ENCODE data around the gene HHAT.

The HHAT gene

DNA sequence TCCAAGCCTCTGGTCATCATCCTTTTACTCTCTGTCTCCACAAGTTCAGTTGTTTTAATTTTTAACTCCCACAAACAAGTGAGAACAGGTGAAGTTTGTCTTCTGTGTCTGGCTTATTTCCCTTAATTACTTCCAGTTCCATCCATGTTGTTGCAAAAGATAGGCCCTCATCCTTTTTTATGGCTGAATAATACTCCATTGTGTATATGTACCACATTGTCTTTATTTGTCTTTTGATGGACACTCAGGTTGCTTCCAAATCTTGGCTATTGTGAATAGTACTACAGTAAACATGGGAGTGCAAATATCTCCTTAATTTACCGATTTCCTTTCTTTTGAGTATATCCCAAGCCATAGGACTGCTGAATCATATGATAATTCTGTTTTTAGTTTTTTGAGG is 262.5 kb downstream of the HHAT start:
- TF ChIP-seq, protein P1, sequence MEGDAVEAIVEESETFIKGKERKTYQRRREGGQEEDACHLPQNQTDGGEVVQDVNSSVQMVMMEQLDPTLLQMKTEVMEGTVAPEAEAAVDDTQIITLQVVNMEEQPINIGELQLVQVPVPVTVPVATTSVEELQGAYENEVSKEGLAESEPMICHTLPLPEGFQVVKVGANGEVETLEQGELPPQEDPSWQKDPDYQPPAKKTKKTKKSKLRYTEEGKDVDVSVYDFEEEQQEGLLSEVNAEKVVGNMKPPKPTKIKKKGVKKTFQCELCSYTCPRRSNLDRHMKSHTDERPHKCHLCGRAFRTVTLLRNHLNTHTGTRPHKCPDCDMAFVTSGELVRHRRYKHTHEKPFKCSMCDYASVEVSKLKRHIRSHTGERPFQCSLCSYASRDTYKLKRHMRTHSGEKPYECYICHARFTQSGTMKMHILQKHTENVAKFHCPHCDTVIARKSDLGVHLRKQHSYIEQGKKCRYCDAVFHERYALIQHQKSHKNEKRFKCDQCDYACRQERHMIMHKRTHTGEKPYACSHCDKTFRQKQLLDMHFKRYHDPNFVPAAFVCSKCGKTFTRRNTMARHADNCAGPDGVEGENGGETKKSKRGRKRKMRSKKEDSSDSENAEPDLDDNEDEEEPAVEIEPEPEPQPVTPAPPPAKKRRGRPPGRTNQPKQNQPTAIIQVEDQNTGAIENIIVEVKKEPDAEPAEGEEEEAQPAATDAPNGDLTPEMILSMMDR (IDR thresholded peaks at IDR 0.05), result no peak

DNA sequence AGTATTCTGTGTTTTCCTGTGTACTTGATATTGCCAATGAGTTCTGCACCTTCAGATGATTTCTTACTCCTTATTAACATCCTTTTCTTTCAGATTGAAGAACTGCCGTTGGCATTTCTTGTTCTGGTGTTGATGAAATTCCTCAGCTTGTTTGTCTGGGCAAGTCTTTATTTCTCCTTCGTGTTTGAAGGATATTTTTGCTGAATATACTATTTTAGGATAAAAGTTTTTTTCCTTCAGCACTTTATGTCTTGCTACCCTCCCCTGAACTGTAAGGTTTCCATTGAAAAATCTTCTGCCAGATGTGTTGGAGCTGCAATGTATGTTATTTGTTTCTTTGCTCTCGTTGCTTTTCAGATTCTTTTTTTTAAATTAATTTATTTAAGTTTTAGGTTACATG is 265.9 kb downstream of the HHAT start:
- TF ChIP-seq, protein P1 (IDR thresholded peaks at IDR 0.05), result no peak

DNA sequence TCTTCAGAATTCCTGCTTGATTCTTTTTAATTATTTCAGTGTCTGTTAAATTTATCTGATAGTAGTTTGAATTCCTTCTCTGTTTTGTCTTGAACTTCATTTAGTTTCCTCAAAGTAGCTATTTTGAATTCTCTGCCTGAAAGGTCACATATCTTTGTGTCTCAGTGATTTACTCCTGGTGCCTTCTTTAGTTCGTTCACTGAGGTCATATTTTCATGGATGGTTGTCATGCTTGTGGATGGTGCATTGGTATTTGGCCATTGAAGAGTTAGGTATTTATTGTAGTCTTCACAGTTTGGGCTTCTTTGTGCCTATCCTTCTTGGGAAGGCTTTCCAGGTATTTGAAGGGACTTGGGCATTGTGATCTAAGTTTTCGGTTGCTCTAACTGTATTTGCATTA is 267.9 kb downstream of the HHAT start:
- TF ChIP-seq, protein P1 (IDR thresholded peaks at IDR 0.05), result no peak

DNA sequence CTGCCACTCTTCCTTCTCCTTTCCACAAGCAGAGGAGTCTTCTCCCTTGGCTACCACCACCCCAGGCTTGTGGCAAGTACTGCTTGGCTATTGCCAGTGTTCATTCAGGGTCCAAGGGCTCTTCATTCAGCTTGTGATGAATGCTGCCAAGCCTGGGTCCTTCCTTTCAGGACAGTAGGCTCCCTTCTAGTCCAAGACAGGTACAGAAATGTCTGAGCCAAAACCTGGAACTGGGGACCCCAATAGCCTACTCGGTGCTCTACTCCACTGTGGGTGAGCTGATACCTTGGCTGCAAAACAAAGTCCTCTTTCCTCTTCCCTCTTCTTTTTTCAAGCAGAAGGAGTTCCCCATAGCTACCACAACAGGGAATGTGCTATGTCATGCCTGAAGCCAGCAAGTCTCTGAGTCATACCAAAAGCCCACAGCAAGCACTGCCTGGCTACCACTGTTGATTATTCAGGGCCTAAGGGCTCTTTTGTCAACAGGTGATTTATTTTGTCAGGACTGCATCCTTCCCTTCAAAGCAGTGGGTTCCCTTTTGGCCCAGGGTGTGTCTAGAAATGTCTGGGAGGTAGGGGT is 268.9 kb downstream of the HHAT start:
- TF ChIP-seq, protein P1 (IDR thresholded peaks at IDR 0.05), result no peak

DNA sequence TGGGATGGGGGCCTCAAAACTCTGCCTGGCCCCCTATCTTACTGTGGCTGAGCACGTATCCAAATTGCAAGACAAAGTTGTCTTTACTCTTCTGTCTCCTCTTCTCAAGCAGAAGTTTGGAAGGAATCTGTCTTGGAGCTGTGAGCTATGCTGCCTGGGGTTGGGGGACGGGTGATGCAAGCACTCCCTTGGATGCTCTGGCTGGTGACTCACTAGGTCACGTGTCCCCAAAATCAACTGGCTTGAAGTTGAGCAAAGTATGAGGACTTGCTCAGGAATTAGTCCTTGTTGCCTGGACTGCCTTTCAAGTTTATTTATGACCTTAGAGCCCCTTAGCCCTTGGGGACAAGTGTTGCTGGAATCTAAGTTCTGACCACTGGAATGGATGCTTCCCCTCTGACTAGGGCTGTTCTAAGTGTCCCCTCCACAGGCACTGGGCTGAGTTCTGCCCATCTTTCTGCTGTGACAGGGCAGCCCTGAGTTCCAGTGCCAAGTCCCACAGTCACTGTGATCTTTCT is 269.5 kb downstream of the HHAT start:
- TF ChIP-seq, protein P1 (IDR thresholded peaks at IDR 0.05), result no peak

DNA sequence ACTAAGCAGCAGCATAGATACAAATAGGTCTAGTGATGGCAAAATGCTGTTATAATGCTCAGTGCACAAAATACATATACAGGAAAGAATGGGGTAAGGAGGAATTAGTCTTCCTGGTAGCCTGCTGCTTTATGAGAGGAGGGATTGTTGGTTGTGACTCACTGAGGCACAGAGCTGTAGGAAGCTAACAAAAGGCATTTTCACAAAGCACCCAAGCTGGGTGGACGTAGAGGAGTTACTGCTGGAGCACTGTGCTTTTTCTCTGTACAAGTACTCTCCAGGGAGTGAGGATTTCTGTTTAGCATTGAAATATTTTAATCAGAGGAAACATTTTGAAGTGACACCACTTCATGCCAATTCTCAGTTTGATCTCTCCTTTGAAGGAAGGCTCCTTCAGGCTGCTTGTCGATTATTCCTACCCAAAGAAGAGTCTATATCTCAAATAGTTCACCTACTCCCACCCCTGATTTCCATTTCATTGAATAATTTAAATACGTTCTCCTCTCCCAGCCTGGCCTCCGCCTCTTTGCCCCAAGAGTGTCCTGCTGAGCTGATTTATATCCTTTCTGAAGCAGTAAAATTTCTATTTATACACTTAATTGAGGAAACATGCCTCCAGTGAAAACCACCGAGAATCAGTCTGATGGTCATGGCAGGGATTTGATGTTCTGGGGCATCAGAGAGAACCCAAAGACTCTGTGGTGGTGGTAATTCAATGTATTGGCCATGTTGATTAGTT is 271.9 kb downstream of the HHAT start:
- TF ChIP-seq, protein P1 (IDR thresholded peaks at IDR 0.05), result no peak

DNA sequence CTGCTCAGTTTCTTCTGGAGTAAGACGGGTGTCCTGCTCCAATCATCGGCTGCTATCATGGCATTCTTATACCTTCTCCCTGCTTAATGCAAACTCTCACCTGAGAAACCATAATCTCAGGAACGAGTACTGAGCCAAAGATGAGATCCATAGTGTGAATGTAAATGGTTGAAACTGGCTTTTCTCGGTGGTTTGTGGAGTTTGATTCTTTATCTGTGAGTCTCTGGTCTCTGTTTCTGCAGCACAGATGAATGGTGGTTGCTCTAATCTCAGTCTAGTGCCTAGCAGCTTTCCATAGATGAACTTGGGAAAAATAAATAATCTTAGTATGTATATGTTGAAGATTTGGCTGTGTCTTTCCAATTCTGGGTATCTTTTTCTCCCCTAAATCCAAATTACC is 274.4 kb downstream of the HHAT start:
- TF ChIP-seq, protein P1 (IDR thresholded peaks at IDR 0.05), result no peak
